AML-193 (cell line): ENCODE results near the gene ZSCAN18.

Source experiments
- DNase-seq, 2 experiments: peaks; one replicate each; lab custom pipeline; 2025; lab: John Stamatoyannopoulos, UW

The ZSCAN18 gene

GRCh38 chr19:58044886-58045285 is 53.1 kb downstream of the ZSCAN18 start:
- DNase-seq: no peak

GRCh38 chr19:58044391-58044790 is 53.6 kb downstream of the ZSCAN18 start:
- no peak for DNase-seq

- DNase-seq: no peak
Measured at GRCh38 chr19:58042495-58043340, 55.3 kb downstream of the ZSCAN18 start.

GRCh38 chr19:58040751-58041525 is 57.1 kb downstream of the ZSCAN18 start:
- DNase-seq: no peak

- DNase-seq: no peak
Measured at GRCh38 chr19:58038688-58039204, 59.3 kb downstream of the ZSCAN18 start.

- DNase-seq: no peak
Measured at GRCh38 chr19:58037927-58038687, 59.9 kb downstream of the ZSCAN18 start.

GRCh38 chr19:58035863-58036262 is 62.2 kb downstream of the ZSCAN18 start:
- DNase-seq: no peak

GRCh38 chr19:58034477-58034793 is 63.6 kb downstream of the ZSCAN18 start:
- DNase-seq: no peak
